Stimulated activated CD8-positive, alpha-beta memory T cell treated with anti-CD3 and anti-CD28 coated beads, Interleukin-2, amount 100 ng/mL, for 1 hour (primary cell): ENCODE data around the gene SGMS1.

ENCODE experiments used
- DNase-seq, 2 donors: peaks; one replicate each; pipeline ENCODE4 v3.0.0-alpha.2; 2020; ENCODE audit warnings: low read depth in 2 of 2

SGMS1 gene

DNA sequence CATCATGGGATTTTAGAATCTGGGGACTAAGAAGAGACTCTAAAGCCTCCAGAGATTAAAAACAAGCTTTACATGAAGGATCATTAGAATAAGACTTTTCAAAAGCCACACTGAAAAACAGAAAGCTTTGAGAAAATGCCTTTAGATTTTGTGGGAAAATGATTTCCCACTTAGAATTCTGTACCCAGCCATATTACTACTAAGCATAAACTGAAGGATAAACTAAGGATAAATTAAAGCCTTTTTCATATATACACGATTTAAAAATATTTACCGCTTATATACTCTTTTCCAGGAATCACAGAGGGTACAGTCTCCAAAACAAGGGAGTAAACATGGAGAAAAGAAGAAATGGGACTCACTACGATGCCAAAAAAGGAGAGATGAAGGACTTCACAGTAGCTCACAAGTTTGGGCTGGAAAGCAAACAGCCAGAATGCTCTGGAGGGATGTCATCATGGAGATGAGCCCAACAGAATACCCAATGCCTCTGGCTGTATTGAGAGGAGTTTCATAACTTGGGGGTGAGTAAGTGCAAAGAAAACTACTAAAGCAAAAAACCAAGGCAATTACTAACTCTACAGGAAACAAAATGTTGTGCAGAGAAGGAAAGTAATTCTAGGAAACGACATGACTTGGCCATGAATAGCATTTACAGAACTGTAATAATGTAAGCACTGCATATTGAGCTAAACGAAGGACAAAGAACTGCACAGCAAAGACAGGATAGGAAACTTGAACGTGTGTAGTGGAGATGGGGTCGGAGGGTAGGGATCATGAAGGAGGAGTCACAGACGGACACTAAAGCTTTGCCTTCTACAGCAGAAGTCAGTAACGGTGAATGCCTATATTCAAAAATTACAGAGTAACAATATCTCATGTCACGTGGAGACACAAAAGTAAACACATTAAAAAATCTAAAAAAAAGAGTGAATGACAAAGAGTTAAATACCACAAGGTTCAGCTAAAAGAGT, 311.0 kb downstream of the SGMS1 start:
- no peak for DNase-seq

GRCh38 chr10:50310560-50311174, 313.1 kb downstream of the SGMS1 start:
- no peak for DNase-seq

DNA sequence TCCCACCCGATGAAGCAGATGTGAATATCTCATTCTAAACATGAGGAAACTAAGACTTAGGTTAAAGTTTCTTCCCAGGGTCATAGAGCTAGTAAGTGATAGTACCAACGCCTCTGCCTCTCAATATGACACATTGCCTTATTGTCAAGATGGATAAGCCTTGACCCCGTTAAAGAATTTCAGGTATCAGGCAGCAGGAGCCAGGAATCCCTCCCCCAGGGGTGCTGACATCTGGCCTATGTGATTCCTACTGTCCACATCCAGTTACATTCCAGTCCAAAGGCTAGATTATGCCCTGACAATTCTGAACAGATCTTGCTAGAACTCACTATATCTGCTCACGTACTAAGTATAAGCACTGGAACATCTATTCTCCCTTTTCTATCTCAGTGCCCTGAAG, 314.4 kb downstream of the SGMS1 start:
- DNase-seq: no peak

- no peak for DNase-seq
Observed at GRCh38 chr10:50304660-50305059, 319.1 kb downstream of the SGMS1 start.

DNA sequence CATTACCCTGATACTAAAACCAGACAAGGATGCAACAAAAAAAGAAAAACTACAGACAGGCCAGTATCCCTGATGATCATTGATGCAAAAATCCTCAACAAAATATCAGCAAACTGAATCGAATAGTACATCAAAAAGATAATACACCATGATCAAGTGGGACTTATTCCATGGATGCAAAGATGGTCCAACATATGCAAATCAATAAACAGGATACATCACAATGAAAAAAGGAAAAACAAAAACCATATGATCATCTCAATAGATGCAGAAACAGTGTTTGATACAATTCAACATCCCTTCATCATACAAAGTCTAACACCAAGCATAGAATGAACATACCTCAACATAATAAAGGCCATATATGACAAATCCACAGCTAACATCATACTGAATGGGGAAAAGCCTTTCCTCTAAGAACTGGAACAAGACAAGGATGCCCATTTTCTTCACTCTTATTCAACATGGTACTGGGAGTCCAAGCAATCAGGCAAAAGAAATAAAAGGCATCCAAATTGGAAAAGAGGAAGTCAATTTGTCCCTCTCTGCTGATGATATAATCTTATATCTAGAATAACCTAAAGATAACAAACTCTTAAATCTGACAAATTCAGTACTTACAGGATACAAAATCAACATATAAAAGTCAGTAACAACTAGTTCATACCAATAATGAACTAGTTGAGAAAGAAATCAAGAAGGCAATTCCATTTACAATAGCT, 323.6 kb downstream of the SGMS1 start:
- DNase-seq: no peak

DNA sequence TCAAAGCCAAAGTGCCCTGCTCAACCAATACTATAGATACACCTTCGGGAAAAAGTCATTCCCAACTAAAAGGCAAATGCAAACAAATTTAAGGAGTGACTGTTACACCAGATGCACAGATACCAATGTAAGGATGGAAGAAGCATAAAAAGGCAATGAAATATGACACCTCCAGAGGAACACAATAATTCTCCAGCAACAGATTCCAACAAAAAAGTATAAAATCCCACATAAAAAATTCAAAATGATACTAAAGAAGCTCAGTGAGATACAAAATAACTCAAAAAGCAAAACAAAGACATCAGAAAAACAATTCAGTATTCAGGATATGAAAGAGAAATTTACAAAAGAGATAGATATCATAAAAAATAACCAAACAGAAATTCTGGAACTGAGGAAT, 328.4 kb downstream of the SGMS1 start:
- no peak for DNase-seq

GRCh38 chr10:50294582-50294981, 329.2 kb downstream of the SGMS1 start:
- no peak for DNase-seq

GRCh38 chr10:50293513-50294313, 330.0 kb downstream of the SGMS1 start:
- DNase-seq: no peak

DNA sequence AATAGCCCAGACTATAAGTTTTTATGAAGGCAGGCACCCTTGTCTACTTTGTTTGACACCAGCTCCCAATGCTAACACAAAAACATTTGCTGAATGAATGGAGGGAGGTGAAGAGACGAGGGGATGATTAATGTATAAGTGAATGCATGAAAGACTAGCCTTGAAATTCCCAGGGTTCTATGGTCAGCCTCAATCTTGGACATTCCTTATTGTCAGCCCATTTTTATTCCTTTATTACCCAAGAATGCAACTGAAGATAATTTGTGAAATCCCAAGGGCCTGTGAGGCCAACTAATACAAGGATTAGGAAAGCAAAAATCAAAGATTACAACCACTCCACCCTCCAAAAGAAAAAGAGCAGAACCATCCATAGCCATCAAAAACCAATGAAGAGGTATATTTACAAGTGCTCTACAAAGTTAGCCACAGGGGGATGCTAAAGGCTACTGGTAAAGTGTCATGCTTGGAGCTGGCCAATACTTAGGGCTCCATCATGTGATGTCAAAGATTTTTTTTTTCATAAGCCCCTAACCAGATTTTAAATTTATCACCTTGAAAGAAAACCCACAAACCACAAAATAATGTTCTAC, 332.4 kb downstream of the SGMS1 start:
- DNase-seq: no peak

DNA sequence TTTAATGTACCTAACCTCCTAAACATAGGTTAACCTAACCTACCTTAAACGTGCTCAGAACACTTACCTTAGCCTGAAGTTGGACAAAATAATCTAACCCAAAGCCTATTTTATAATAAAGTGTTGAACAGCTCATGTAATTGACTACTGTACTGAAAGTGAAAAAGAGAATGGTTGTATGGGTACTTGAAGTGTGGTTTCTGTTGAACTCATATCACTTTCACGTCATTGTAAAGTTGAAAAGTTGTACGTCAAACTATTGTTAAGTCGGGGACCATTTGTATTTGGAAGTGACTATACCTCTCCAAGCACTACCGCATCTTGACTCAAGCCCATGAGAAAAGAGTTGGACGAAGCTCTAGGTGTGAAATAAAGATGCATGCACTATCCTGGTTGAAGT, 334.6 kb downstream of the SGMS1 start:
- DNase-seq: no peak

DNA sequence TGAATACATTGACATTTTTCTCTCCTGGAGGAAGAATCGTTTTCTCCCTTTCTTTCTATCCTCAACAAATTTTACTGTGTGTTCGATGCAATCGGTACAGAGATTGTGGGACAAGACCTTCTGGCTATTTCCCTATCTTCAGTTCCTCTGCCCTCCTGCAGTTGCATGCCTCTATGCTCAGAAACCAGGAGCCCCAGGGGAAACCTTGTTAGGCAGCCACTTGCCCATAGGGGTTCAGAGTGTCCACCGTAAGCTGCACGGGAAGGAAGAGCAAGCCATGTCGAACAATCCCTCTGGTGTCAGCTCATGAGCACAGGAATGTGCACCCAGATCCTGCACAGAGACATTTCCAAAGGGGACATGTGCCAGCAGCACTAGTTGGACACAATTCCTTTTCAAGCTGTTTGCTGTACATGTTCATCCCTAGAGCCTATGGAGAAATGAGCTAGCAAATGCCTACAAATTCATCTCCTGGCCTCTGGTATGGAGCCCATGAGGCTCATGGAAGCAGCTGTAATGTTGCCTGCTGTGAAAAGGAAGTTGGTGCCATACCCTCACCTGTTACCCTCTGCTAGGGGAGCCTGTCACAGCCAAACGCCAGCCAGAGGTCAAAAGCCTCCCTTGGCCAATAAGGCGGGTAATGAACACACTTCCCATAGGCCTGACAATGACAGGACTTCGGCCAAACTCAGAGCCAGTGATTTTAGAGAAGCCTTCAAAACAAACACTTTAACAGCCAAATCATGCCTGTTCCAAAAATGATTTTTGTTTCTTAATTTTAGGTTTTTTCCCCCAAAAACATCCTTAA, 336.6 kb downstream of the SGMS1 start:
- no peak for DNase-seq

DNA sequence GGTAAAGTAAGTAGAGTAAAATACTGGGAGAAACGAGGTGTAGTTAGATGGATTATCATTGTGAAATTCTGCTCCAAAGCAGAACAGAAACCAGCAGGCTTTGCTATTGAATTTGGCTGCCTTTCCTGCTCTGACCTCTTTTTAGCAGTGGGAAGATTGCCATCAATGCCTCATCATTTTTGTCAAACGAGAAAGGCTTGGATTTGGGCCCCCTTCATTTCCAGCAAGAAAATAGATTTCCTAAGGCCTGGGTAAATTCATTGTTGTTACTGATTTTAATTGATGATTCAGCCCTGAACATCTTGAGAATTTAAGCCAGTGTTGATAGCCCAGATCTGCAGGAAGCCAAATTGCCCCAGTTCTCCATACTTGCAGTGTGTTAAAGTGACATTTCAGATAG, 337.2 kb downstream of the SGMS1 start:
- no peak for DNase-seq

- DNase-seq: no peak
Observed at GRCh38 chr10:50281967-50282522, 341.7 kb downstream of the SGMS1 start.

DNA sequence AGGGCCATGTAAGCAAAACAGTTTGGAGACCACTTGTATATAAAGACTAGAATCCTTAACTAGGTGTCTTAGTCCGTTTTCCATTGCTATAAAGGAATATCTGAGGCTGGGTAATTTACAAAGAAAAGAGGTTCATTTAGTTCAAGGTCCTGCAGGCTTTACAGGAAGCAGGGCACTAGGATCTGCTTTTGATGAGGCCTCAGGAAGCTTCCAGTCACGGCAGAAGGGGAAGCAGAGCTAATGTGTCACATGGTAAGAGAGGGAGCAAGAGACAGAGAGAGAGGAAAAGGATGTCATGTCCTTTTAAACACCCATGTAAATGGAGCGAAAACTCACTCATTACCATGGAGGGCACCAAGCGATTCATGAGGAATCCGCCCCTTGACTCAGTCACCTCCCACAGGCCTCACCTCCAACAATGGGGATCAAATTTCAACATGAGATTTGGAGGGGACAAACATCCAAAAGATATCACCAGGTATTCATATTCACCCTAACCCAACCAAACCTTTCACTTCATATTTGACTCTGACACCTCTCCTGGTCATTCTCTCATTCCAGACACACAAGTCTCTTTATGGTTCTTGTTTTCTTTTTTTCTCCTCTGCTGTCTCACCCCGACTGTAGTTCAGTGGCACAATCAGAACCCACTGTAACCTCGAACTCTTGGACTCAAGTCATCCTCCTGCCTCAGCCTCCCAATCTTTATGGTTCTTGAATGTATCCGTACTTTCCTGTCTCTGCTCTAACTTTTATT, 342.4 kb downstream of the SGMS1 start:
- DNase-seq: no peak

DNA sequence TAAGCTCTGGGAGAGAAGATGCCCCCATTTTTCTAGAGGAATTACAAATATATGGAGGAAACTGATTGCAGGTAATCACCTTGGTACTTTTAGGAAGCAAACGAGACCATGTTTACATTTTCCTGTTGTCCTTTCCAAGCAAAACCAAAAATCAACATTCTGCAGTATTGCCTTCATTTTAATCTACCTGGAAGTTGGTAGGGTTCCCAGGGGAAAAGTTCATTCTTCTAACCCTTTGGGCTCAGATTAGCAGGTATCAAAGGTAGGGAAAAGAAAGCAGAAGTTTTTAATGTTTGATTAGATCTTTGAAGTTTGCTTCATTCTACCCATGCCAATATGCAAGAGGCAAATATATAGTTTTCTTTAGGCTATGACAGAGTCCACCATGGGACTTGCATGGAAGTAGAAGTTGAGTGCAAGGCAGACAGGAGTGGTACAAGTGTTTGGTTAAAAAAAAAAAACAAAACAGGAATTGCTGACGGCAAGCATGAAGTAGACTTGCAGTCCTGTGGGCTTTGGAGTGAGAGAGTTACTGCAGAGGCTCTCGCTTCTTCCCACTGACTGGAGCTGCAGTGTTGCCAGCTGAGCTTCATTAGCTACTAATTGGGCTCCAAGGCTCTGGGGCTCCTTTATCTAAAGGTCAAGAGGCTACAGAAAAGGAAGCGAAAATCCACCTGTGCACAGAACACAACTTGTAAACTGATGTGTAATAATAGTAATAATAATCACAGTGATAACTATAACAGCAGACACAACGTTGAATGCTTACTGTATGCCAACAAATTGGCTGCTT, 343.5 kb downstream of the SGMS1 start:
- DNase-seq: no peak

DNA sequence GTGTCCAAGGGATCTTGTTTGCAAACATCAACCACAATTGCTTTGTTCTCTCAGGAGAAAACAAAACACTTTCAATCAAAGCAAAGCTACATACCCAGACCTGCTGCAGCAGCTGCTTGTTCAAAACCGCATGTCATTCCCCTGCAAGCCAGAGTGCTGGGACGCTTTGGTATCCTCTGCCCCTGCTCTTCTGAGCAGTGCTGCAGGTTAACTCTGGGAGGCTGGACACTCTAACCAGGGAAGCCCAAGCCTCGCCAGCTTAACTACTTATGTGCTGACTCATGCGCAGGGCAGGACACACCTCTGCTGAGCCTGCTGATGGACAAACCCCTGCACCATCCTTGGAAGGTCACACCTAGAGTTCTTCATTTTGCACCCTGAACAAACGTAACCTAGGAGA, 344.3 kb downstream of the SGMS1 start:
- DNase-seq: no peak

GRCh38 chr10:50275650-50276235, 348.0 kb downstream of the SGMS1 start:
- DNase-seq: no peak

GRCh38 chr10:50272531-50272930, 351.2 kb downstream of the SGMS1 start:
- no peak for DNase-seq
